Measurements from ENCODE around the gene INTS4. TPM values are rescaled to one million over a fixed set of nuclear protein-coding genes. Genes with fewer than 3 reads are reported as not detected.
"Not testable (repeated sequence)": the region's sequence is repeated elsewhere in the genome, so short reads cannot be mapped to it uniquely, and the experiment has no call there.

INTS4 gene
- total RNA-seq, 2 donors from 2014 or later, result 23.4 to 31.1 TPM

DNA sequence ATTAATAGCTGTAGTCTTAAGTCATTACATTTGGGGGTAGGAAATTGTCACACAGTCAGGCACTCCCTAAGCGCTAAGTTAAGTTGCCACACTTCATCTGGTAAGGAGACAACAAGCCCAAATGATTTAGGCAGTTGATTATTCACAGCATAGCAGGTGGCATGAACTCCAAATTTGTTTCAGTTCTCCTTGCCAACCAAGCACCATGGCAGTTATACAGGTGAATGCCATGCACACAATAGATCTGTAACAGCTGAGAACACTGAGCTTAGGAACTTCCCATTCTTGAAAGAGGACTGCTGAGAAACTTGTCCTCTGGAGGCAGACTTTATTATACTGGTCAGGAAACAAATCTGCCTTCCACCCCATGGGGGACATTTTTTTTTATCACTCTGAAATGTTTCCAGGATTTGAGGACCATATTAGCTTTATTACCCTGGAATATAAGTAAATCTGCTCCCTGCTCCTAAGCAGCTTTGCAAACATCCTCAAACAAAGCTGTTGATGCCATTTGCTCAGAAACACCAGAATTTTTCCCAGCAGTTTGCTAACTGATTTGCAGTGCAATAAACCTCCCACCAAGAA is 5.1 kb upstream of the INTS4 start:
- Histone ChIP-seq H3K27me3 (replicated peaks; ENCODE audit: insufficient read depth) (no peaks in the 10 kb centered on the region), H3K36me3 (no peaks in the 10 kb centered on the region), H3K4me1 (ENCODE audit: control insufficient read depth in 1 of 2, low read depth in 2 of 2) (no peaks in the 10 kb centered on the region), H3K9me3 (no peaks in the 10 kb centered on the region), H3K4me3 (no peak overlapping the region), H3K27ac (no peak overlapping the region)
- ATAC-seq (ENCODE audit: insufficient number of reproducible peaks, low FRiP score, low read depth) (no peak), DNase-seq (ENCODE audit: low spot score) (no peak)
- TF ChIP-seq, protein P1, sequence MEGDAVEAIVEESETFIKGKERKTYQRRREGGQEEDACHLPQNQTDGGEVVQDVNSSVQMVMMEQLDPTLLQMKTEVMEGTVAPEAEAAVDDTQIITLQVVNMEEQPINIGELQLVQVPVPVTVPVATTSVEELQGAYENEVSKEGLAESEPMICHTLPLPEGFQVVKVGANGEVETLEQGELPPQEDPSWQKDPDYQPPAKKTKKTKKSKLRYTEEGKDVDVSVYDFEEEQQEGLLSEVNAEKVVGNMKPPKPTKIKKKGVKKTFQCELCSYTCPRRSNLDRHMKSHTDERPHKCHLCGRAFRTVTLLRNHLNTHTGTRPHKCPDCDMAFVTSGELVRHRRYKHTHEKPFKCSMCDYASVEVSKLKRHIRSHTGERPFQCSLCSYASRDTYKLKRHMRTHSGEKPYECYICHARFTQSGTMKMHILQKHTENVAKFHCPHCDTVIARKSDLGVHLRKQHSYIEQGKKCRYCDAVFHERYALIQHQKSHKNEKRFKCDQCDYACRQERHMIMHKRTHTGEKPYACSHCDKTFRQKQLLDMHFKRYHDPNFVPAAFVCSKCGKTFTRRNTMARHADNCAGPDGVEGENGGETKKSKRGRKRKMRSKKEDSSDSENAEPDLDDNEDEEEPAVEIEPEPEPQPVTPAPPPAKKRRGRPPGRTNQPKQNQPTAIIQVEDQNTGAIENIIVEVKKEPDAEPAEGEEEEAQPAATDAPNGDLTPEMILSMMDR (IDR thresholded peaks at IDR 0.05), result no peak

GRCh38 chr11:77993902-77994301 is 566 bp downstream of the INTS4 start:
- peak overlapping the region; percentile 60 to 84 for H3K27ac ChIP-seq
- H3K27me3 ChIP-seq (replicated peaks; ENCODE audit: insufficient read depth), result no peaks in the 10 kb centered on the region
- peak overlapping the region; percentile 82 for H3K4me3 ChIP-seq
- H3K36me3 ChIP-seq, result no peaks in the 10 kb centered on the region
- no peaks in the 10 kb centered on the region for H3K9me3 ChIP-seq
- H3K4me1 ChIP-seq (ENCODE audit: control insufficient read depth in 1 of 2, low read depth in 2 of 2), result peaks cover 13 to 15% of the 10 kb centered on the region in 2 donors
- no peak for DNase-seq (ENCODE audit: low spot score)
- ATAC-seq (ENCODE audit: insufficient number of reproducible peaks, low FRiP score, low read depth), result no peak
- TF ChIP-seq, protein P1 (IDR thresholded peaks at IDR 0.05), result no peak

DNA sequence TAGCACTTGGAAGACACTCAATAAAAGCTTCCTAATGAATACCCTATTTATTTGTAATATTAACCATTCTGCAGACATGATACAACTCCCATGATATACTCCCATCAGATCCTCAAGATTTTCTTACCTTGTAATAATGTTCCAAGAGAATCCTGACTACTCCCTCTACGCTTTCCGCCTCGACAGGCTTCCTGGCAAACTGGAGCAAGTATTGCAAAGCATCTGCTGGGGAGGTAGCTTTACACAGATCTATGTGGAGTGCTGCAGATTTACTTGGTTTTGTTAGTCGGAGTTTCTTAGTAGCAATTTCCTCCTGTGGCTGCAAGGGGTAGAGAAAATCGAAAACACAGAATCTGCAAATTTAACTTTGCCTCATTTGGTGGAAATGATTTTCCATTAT is 3.5 kb downstream of the INTS4 start:
- no peak overlapping the region for H3K27ac ChIP-seq
- H3K36me3 ChIP-seq, result peaks cover 3% of the 10 kb centered on the region
- H3K27me3 ChIP-seq (replicated peaks; ENCODE audit: insufficient read depth), result no peaks in the 10 kb centered on the region
- no peak for DNase-seq (ENCODE audit: low spot score)
- TF ChIP-seq, protein P1 (IDR thresholded peaks at IDR 0.05), result no peak
- H3K4me1 ChIP-seq (ENCODE audit: control insufficient read depth in 1 of 2, low read depth in 2 of 2), result peaks cover 13 to 15% of the 10 kb centered on the region in 2 donors
- no peak overlapping the region for H3K4me3 ChIP-seq
- no peak for ATAC-seq (ENCODE audit: insufficient number of reproducible peaks, low FRiP score, low read depth)
- no peaks in the 10 kb centered on the region for H3K9me3 ChIP-seq

GRCh38 chr11:77986456-77986855 is 8.0 kb downstream of the INTS4 start:
- not testable (repeated sequence) for H3K27me3 ChIP-seq (replicated peaks; ENCODE audit: insufficient read depth); H3K4me1 ChIP-seq (ENCODE audit: control insufficient read depth in 1 of 2, low read depth in 2 of 2); H3K4me3 ChIP-seq; DNase-seq (ENCODE audit: low spot score); H3K9me3 ChIP-seq; ATAC-seq (ENCODE audit: insufficient number of reproducible peaks, low FRiP score, low read depth); H3K36me3 ChIP-seq; H3K27ac ChIP-seq

DNA sequence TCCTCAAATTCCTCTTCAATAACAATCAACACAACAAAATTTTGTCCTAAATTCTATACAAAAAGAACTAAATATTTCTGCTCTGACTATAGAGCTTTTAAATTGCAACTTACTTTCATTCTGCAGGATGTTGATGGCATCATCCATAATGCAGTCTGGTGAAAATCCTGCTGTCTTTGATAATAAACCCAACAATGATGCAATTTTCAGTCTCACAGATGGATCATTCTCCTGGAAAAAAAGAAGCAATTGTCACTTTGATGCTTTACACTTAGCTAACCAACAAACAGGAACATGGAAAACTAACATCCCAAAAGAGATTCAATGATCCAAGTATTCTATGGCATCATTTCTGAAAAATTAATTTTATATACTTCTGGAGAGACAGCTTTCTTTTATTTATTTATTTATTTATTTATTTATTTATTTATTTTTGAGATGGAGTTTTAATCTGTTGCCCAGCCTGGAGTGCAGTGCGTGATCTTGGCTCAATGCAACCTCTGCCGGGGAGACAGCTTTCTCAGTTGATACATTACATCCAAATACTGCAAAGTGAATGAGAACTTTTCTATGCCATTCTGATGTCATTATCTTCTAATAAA is 13.0 kb downstream of the INTS4 start:
- TF ChIP-seq, protein P1 (IDR thresholded peaks at IDR 0.05), result no peak
- DNase-seq (ENCODE audit: low spot score) (no peak), ATAC-seq (ENCODE audit: insufficient number of reproducible peaks, low FRiP score, low read depth) (no peak)
- H3K36me3 ChIP-seq, result peaks cover 21% of the 10 kb centered on the region
- H3K4me3 ChIP-seq, result no peak overlapping the region
- H3K27me3 ChIP-seq (replicated peaks; ENCODE audit: insufficient read depth), result no peaks in the 10 kb centered on the region
- H3K9me3 ChIP-seq, result no peaks in the 10 kb centered on the region
- no peaks in the 10 kb centered on the region for H3K4me1 ChIP-seq (ENCODE audit: control insufficient read depth in 1 of 2, low read depth in 2 of 2)
- H3K27ac ChIP-seq, result no peak overlapping the region

DNA sequence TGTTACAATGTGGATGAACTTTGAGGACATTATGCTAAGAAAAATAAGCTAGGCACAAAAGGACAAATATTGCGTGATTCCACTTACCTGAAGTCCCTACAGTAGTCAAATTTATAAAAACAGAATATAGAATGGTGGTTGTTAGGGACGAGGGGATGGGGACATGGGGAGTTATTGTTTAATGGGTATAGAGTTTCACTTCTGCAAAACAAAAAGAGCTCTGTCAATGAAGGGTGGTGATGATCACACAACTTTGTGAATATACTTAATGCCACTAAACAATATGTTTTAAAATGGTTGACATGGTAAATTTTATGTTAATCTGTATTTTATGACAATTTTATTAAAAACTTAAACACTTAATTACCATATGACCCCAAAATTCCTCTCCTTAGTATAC is 26.1 kb downstream of the INTS4 start:
- Histone ChIP-seq H3K27me3 (replicated peaks; ENCODE audit: insufficient read depth) (no peaks in the 10 kb centered on the region), H3K4me1 (ENCODE audit: control insufficient read depth in 1 of 2, low read depth in 2 of 2) (no peaks in the 10 kb centered on the region), H3K27ac (no peak overlapping the region), H3K9me3 (no peaks in the 10 kb centered on the region), H3K36me3 (peaks cover 3% of the 10 kb centered on the region), H3K4me3 (no peak overlapping the region)
- TF ChIP-seq, protein P1 (IDR thresholded peaks at IDR 0.05), result no peak
- ATAC-seq (ENCODE audit: insufficient number of reproducible peaks, low FRiP score, low read depth), result no peak
- DNase-seq (ENCODE audit: low spot score), result no peak

Measured in thoracic aorta (tissue), 2 donors.